Measurements from ENCODE around the gene NT5C1B.

Gene NT5C1B

DNA sequence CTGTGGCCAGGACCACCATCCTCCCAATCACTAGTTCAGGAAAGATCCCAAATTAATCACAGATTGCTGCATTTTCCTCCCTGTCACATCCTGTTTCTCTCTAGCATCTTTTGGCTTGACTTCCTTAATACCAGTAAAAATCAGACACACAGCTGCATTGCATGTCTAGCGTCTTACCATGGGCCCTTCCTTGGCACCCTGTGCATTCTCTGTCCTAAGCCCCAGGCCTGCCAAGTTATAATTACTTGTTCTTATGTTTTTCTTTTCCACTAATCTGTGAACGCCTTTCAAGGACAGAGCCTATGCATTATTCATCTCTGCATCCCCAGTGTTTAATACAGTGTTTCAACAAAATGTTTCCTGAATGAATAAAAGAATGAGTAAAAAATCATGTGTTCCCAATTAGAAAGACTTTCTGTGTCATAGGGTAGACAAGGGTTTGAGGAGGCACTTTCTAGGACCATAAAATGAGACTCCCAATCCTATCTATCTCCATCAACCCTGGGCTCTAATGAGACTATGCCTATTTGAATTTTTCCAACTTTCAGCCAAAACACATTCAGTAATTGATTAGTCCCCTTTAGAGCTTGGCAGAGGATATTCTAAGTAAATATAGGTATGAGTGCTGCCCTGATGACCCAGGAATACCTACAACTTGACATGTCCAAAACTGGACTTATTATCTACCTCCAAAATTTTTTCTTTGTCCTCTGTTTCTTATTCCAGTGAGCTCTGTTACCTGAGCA is 10.3 kb upstream of the NT5C1B start:
- DNase-seq, result no peak

DNA sequence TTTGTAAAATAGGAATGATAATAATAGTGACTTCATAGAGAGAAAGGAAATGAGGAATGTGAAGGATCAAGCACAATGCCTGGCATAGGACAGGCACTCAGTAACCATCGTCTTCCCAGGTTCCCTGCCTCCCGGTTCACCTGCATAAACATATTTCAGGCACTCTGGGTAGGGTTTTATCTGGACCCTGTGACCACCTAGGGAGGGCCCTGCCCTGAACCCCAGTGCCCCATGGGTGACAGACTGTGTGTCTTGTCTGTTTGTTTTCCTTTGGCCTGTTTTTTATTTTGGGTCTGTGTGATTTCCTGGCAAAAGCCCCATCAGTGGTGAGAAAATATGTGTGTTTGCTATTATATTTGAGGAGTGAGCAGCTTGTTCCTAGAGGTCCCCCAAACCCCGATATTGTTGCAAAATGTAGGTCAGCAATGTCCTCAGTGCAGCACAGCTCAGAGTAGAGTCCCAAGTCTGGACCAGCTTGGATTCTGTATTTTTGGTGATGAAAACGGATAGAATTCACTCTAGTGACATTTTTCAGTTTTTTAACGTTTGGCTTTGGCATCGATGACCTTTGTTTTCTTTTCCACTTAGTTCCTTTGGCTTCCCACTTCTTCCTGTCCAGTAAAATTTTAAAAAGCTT is 9.6 kb upstream of the NT5C1B start:
- no peak for DNase-seq

DNA sequence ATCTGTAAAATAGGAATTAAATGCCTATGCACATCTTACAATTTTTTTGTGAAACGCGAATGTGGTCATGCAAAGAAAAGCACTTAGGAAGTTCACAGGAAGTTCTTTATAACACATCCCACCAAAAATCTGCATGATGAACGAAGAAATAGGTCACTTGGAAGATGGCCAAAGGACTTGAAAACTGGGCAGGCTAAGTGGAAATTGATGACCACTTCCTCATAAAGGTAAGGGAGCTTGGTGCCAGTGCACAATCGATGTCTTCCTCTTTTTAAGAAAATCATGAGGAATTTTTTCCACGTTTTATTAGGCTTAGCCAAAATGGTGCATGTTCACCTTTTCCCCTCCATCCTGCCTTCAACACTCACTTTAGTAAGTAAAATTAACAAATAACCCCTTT is 8.2 kb upstream of the NT5C1B start:
- no peak for DNase-seq

- DNase-seq, result no peak
These were observed 7.6 kb upstream of the NT5C1B start for GRCh38 chr2:18596993-18597392.

DNA sequence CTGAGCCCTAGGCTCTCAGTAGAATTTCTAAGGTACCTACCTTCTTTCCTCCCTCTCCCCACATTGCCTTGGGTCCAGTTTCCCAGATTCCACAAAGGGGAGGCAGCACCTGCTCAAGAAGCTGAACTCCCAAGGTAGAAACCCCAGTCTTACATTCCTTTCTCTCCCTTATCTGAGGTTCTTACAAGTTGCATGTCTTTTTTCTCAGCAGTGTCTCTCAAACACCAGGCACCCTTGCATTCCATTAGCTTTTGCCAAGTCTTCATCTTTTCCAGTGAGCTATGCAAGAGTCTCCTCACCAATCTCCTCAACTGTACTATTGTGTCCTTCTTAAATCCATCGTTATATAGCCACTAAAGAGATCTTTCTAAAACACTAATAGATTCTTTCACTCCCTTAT is 4.1 kb upstream of the NT5C1B start:
- DNase-seq, result no peak

- DNase-seq, result no peak
These were observed 3.0 kb upstream of the NT5C1B start for GRCh38 chr2:18592372-18592771.

DNA sequence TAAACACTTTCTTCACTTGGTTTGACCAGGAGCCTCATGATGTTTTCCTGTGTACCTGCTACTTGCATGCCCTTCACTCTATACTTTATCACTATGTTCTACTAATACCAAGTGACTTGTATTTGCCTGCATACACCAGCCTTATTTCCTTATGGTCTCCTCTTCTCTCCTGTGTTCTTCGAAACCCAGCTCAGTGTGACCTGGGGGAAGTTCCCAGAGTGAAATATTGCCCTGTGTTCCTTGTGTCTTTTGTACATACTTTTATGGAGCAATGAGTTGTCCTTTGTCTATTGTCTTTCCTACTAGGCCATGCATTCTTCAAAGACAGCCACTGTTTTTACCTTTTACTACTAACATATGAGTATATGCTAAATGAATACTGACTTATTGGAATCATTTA is 567 bp downstream of the NT5C1B start:
- no peak for DNase-seq

- no peak for DNase-seq
These were observed 1.3 kb downstream of the NT5C1B start for GRCh38 chr2:18588049-18588448.

- DNase-seq, result no peak
These were observed 3.8 kb downstream of the NT5C1B start for GRCh38 chr2:18585526-18585925.

GRCh38 chr2:18584608-18584954 is 4.8 kb downstream of the NT5C1B start:
- no peak for DNase-seq

DNA sequence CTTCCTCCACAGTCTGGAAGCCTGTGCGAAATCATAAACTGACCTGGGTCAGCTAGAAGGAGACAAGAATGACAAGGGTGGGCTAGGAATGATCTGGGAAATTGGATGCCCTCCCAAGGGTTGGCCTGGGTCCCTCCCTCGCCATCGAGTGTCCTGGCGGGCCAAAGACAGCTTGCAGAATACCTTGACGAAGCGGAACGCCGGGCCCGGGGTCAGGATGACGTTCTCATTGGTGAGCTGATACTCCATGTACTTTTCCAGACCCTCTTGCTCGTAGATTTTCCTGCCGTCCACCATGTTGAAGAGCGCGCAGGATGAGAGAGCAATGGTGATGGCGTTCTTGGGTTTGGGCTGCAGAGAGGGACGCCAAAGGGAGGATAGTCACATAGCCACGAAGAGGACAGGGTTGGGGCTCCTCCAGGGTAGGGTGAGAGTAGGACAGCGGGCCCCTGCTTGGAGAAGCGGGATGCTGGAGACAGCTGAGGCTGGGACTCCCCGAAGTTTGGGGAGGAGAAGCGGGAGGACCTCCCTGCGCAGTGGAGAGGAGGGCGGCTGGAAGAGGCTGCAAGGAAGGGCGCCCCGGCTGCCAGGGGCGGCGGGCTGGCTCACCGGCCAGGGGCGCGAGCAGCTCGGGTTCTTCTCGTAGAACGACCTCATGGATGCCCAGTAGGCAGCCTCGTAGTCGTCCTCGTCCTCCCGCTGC is 5.3 kb downstream of the NT5C1B start:
- DNase-seq, result no peak

GRCh38 chr2:18580606-18581005 is 8.8 kb downstream of the NT5C1B start:
- no peak for DNase-seq

DNA sequence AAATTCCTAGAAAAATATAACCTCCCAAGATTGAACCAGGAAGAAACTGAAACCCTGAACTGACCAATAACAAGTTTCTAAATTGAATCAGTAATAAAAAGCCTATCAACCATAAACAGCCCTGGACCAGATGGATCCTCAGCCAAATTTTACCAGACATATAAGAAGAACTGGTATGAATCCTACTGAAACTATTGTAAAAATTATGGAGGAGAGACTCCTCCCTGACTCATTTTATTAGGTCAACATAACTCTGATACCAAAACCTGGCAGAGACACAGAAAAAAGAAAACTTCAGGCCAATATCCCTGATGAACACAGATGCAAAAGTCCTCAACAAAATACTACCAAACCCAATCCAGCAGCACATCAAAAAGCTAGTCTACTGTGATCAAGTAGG is 11.3 kb downstream of the NT5C1B start:
- no peak for DNase-seq

DNA sequence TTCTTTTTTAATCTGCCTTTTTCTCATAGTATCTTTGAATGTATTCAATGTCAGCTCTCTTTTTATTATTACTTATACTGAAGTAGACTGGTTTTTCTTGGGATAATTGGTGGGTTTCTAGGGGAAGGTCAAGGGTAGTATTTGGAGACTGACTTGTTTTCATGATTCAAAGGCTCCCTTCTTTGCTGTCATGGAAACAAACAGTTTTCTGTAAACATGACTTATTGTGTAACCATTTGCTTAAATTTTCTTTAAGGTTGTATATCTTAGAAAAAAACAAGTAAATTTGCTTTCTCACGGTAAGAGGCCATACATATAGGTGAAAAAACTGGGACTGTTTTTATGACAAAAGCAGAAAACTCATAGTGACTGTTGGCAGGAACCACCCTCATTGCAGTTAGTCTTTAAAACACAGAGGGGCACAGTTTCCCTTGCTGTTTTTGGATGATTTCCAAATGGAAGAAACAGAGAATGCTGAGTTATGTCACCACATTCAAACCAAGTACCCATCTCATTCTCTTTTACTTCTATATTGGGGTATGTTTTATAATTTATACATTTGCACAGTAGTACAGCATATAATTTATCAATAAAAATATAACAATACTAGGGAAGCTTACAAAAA is 23.1 kb downstream of the NT5C1B start:
- no peak for DNase-seq

GRCh38 chr2:18560797-18561085 is 28.6 kb downstream of the NT5C1B start:
- DNase-seq, result no peak

DNA sequence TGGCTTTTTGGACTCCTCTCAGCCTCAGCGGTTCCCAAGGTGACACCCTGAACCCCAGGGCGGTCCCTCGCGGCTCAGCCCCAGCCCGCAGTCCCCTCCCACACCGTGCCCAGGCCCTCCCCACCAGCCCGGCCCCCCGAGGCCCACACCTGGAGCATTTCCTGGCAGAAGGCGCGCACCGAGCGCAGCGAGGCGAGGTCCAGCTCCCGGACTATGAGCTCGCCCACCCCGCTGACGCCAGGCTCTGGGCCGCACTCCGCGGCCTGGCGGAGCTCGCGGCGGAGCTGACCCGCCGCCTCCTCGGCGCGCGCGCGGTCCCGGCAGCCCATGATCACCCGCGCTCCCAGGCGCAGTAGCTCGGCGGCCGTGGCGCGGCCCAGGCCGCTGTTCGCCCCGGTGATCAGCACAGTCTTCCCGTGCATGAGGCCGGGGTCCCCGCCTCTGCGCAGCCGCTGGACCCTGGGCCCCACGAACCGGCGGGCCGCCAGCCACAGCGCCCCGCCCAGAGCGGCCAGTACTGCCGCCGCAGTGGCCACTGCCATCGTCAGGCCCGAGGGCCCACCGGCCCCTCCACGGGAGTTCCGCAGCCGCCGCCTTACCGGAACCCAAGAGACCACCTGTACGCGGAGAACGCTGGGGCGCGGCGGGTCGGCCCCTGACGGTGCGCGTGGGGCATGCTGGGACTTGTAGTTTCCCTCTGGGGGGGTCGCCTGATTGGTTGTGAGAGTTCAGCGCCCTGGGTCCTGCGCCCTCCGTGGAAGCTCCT is 29.2 kb downstream of the NT5C1B start, which contains the start of gene RDH14:
Gene RDH14 (minus strand): TSS at position 623 of the 766 bp plus-strand sequence. CDS start 81 bp downstream, at position 542.
- peak; percentile 95 for DNase-seq

GRCh38 chr2:18559531-18560030 is 29.8 kb downstream of the NT5C1B start:
- no peak for DNase-seq

DNA sequence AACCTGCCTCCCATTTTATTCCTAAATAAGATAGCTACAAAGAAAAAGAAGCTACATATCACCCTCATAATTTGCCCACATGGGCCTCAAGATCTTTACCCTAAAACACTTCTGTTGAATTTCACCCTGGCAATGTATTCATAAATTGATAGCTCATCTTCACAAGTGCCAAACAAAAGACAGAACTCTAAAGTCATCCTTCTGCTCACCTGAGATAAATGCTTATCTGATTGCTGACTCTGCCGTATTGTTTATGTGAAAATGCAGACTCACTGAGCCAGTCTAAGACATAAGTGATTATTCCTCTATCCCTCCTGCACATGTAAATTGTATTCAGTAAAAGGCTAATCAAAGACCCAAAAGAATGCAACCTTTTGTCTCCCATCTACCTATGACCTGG is 30.9 kb downstream of the NT5C1B start:
- DNase-seq, result no peak

GRCh38 chr2:18557121-18557520 is 32.2 kb downstream of the NT5C1B start:
- DNase-seq, result no peak

DNA sequence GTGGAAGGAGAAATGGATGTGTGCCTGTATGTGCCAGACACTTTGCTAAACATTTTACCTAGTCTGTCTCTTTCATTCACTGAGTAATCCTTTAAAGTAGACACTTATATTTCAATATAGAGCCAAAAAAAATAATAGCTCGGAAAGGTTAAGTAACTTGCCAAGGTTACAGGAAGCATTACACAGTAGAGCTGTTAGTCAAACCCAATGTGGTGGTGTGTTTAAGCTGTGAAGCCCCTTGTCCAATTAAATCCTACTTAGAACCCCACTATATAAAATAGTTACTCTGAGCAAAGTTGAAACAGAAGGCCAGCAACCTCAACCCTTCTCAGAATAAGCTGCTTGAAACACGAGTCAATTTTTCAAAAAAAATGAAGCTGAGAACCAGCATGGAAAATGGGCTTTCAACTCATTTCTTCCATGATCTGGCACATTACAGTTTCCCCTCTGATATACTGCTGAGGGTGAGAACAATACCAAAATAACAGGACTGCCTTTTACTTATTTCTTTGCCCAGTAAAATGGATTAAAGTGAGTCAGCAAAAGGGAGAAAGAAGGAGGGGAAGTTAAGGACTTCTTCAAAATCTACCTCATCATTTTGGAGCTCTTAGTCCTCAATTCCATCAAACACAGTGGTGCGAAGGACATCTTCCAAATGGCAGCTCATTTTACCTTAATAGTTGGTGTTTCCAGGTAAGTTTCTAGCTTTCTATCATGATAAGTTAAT is 36.9 kb downstream of the NT5C1B start:
- no peak for DNase-seq

DNA sequence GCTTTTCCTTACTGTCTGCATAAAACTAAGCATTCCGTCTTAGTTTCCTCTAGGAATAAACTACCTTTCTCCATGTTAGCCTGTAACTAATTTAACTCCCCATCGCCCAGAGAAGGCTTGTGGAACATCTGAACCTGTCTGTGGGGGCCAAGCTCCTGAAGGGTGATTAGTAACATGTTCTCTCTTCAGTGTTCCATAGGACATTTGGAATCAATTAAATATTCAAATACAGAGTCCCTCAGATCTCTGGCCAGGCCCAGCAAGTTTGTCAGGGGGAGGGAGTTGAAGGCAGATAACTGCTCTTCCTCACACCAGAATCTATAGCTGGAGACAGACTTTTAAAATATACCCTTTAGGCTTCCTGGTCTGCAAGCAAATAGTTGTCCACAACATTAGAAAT is 37.7 kb downstream of the NT5C1B start:
- no peak for DNase-seq

- peak; percentile 16 for DNase-seq
These were observed 38.2 kb downstream of the NT5C1B start for GRCh38 chr2:18551169-18551568.
